ENCODE data around the gene CDKN1B. TPM values are rescaled to one million over a fixed set of nuclear protein-coding genes. Genes with fewer than 3 reads are reported as not detected.

CDKN1B gene
- total RNA-seq, 1 donor, result 28.4 TPM

GRCh38 chr12:12681061-12681765, 36.0 kb upstream of the CDKN1B start:
- no peak overlapping the region for H3K4me3 ChIP-seq (ENCODE audit: low read depth, low read length)
- TF ChIP-seq, protein P1, sequence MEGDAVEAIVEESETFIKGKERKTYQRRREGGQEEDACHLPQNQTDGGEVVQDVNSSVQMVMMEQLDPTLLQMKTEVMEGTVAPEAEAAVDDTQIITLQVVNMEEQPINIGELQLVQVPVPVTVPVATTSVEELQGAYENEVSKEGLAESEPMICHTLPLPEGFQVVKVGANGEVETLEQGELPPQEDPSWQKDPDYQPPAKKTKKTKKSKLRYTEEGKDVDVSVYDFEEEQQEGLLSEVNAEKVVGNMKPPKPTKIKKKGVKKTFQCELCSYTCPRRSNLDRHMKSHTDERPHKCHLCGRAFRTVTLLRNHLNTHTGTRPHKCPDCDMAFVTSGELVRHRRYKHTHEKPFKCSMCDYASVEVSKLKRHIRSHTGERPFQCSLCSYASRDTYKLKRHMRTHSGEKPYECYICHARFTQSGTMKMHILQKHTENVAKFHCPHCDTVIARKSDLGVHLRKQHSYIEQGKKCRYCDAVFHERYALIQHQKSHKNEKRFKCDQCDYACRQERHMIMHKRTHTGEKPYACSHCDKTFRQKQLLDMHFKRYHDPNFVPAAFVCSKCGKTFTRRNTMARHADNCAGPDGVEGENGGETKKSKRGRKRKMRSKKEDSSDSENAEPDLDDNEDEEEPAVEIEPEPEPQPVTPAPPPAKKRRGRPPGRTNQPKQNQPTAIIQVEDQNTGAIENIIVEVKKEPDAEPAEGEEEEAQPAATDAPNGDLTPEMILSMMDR (IDR thresholded peaks at IDR 0.05; ENCODE audit: insufficient read depth, low read length), result no peak
- DNase-seq (ENCODE audit: low read depth), result no peak

GRCh38 chr12:12682284-12682683, 34.9 kb upstream of the CDKN1B start:
- TF ChIP-seq, protein P1 (IDR thresholded peaks at IDR 0.05; ENCODE audit: insufficient read depth, low read length), result no peak
- DNase-seq (ENCODE audit: low read depth), result no peak
- H3K4me3 ChIP-seq (ENCODE audit: low read depth, low read length), result no peak overlapping the region

DNA sequence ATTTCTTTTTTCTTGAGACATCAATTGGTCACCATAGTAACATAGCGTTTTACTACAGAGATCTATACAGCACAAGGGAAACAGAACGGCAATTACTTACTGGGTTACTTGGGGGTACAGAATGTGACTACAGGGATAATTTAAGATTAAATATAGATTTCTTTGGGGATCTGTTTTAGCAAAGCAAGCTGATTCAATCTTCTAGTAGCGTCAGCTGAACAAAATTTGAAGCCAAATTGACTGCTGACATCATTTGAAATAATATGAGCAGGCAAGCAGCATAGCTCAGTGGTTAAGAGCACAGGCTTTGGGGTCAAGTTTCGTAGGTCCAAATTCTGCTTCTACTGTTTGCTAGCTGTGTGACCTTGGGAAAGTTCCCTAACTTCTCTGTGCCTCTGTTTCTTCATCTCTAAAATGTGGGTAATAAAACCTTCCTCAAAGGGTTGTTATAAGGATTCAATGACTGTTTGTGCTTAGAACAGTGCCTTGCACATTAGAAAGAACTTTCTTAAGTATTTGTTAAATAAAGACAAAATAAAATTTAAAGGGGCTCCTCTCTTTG, 34.0 kb upstream of the CDKN1B start:
- TF ChIP-seq, protein P1 (IDR thresholded peaks at IDR 0.05; ENCODE audit: insufficient read depth, low read length), result no peak
- H3K4me3 ChIP-seq (ENCODE audit: low read depth, low read length), result no peak overlapping the region
- no peak for DNase-seq (ENCODE audit: low read depth)

GRCh38 chr12:12683725-12684124, 33.4 kb upstream of the CDKN1B start:
- TF ChIP-seq, protein P1 (IDR thresholded peaks at IDR 0.05; ENCODE audit: insufficient read depth, low read length), result no peak
- no peak for DNase-seq (ENCODE audit: low read depth)
- H3K4me3 ChIP-seq (ENCODE audit: low read depth, low read length), result no peak overlapping the region

DNA sequence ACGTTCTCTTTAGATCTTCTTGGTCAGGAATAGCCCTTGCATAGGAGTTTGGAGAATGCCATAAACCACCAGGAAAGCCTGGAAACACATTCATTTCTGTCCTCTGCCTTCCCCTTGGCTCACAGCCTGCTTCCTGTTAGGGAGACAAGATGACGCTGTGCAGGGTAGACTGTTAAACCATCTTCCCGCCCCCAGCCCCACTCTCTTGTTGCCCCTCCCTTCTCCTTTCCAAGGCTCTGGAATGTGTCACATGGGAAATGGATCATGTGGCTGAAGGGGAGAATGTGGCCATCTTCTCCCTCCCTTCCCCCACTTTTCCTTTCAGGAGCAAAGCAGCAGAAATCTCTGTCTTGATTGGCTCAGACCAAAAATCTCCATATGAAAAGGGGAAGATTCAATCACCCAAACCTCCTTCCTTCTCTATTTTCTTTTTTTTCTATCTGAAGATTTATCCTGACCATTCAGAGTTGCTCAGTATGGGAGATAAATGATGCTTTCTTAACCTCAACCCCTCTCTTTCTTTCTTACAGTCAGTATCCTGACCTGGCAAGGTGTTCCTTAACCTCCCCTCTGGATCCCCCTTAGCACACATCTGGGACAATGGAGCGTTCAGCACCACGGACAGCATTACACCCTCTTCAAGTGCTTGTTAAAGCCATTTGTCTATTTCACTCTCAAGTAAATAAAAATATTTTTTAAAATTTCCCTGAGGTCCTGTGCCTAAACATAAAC, 32.6 kb upstream of the CDKN1B start:
- TF ChIP-seq, protein P1 (IDR thresholded peaks at IDR 0.05; ENCODE audit: insufficient read depth, low read length), result no peak
- no peak overlapping the region for H3K4me3 ChIP-seq (ENCODE audit: low read depth, low read length)
- DNase-seq (ENCODE audit: low read depth), result peak; percentile 58

- TF ChIP-seq, protein P1 (IDR thresholded peaks at IDR 0.05; ENCODE audit: insufficient read depth, low read length), result no peak
- no peak for DNase-seq (ENCODE audit: low read depth)
- H3K4me3 ChIP-seq (ENCODE audit: low read depth, low read length), result no peak overlapping the region
Measured at GRCh38 chr12:12685305-12685704, 31.9 kb upstream of the CDKN1B start.

Measured in fibroblast of the aortic adventitia (primary cell).